ENCODE results near the gene GGA1.

Gene GGA1

DNA sequence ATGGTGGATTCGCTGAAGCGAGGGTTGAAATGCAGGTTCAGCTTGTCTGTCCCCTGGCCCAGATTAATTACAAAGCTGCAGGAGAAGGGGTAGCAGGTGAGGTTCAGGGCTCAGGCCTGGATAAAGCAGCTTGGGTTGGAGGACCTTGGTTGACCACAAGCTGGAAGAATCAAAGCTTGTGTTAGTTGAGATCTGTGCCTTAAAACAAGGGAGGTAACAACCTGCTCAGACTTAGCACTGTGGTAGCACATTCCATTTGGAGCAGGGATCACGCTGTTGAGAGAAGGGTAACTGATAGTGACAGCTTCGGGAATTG is 38.0 kb upstream of the GGA1 start:
- Histone ChIP-seq H3K4me1 (no peaks in the 10 kb centered on the region; the same call in 1 of the 2 replicates), H3K9me3 (no peaks in the 10 kb centered on the region), H3K27me3 (no peaks in the 10 kb centered on the region), H3K36me3 (no peaks in the 10 kb centered on the region), H3K4me3 (ENCODE audit: low read depth, low read length) (no peak overlapping the region)
- TF ChIP-seq CTCF (IDR thresholded peaks at IDR 0.05; ENCODE audit: low read depth, low read length): no peak
- no peak for DNase-seq

GRCh38 chr22:37571258-37571991 is 37.2 kb upstream of the GGA1 start:
- Histone ChIP-seq H3K4me3 (ENCODE audit: low read depth, low read length) (no peak overlapping the region), H3K4me1 (no peaks in the 10 kb centered on the region; the same call in 1 of the 2 replicates), H3K27me3 (no peaks in the 10 kb centered on the region), H3K9me3 (no peaks in the 10 kb centered on the region), H3K36me3 (no peaks in the 10 kb centered on the region)
- DNase-seq: no peak
- TF ChIP-seq CTCF (IDR thresholded peaks at IDR 0.05; ENCODE audit: low read depth, low read length): no peak

GRCh38 chr22:37571992-37572373 is 36.7 kb upstream of the GGA1 start:
- Histone ChIP-seq H3K4me1 (no peaks in the 10 kb centered on the region; the same call in 1 of the 2 replicates), H3K36me3 (no peaks in the 10 kb centered on the region), H3K4me3 (ENCODE audit: low read depth, low read length) (no peak overlapping the region), H3K9me3 (no peaks in the 10 kb centered on the region), H3K27me3 (no peaks in the 10 kb centered on the region)
- TF ChIP-seq CTCF (IDR thresholded peaks at IDR 0.05; ENCODE audit: low read depth, low read length): no peak
- no peak for DNase-seq

DNA sequence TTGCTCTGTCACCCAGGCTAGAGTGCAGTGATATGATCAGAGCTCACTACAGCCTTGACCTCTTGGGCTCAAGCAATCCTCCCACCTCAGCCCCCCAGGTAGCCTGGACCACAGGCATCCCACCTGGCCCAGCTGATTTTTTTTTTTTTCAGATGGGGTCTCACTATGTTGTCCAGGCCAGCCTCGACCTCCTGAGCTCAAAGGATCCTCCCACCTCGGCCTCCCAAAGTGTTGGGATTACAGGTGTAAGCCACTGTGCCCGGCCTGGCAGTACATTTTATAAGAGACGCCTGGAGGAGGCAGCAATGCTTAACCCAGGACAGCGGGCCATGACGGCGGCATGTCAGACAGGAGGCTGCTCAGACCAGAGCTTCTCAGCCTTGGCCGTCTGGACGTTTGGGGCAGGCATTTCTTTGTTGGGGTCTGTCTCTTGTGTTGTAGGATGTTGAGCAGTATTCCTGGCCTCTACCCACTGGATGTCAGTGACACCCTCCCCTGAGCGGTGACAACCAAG is 33.1 kb upstream of the GGA1 start:
- no peaks in the 10 kb centered on the region for H3K4me1 ChIP-seq
- TF ChIP-seq CTCF (IDR thresholded peaks at IDR 0.05; ENCODE audit: low read depth, low read length): no peak
- DNase-seq: no peak

DNA sequence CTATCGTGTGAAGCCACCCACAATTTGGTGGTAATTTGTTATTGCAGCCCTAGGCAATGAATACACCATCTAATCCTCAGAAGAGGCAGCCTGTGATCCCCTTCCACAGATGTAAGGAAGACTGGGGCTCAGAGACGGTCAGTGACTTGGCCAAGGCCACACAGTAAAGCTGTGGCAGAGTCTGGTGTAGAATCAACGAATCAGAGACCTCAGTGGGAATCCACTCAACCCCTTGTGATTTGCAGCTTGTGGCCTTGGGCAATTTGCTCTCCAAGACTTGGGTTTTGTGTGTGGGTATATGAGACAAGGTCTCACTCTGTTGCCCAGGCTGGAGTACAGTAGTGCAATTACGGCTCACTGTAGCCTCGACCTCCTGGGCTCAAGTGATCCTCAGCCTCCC is 30.6 kb upstream of the GGA1 start:
- no peak for DNase-seq
- TF ChIP-seq CTCF (IDR thresholded peaks at IDR 0.05; ENCODE audit: low read depth, low read length): no peak
- Histone ChIP-seq H3K4me1 (no peaks in the 10 kb centered on the region), H3K36me3 (no peaks in the 10 kb centered on the region), H3K27me3 (no peaks in the 10 kb centered on the region), H3K4me3 (ENCODE audit: low read depth, low read length) (no peak overlapping the region), H3K9me3 (no peaks in the 10 kb centered on the region)

More for the DNA sequence above, 33.1 kb upstream of the GGA1 start:
- Histone ChIP-seq H3K27me3 (no peaks in the 10 kb centered on the region), H3K4me3 (ENCODE audit: low read depth, low read length) (no peak overlapping the region), H3K9me3 (no peaks in the 10 kb centered on the region), H3K36me3 (no peaks in the 10 kb centered on the region)

DNA sequence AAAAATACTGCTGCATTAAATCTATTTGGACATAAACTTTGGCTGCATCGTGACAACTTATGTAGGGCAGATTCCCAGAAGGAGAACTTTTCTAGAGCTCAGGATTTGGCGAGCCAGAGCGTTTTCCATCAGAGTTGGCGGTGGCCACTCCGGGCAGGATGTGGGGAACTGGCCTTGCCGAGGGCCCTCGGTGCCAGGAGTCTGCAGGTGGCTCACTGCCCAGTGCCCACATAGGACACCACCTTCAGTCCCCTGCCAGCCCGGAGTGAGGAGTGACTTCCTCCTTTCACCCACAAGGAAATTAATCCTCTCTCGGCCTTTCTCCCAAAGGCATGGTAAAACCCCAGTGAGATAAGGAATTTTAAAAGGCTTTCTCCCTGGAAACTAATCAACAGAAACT is 27.1 kb upstream of the GGA1 start:
- H3K4me1 ChIP-seq: no peaks in the 10 kb centered on the region
- H3K9me3 ChIP-seq: no peaks in the 10 kb centered on the region
- H3K36me3 ChIP-seq: no peaks in the 10 kb centered on the region
- TF ChIP-seq CTCF (IDR thresholded peaks at IDR 0.05; ENCODE audit: low read depth, low read length): no peak
- no peaks in the 10 kb centered on the region for H3K27me3 ChIP-seq
- no peak overlapping the region for H3K4me3 ChIP-seq (ENCODE audit: low read depth, low read length)
- DNase-seq: no peak
